ENCODE results near the gene LDLRAP1.
"Not testable (repeated sequence)": the region's sequence is repeated elsewhere in the genome, so short reads cannot be mapped to it uniquely, and the experiment has no call there.

Gene LDLRAP1

GRCh38 chr1:25543425-25544242 lies at the start of gene LDLRAP1:
LDLRAP1 (plus strand) TSS chr1:25543606; CDS start chr1:25543699, 93 bp downstream.
- peak in 52 of 58 donors; percentile 10 to 79 (median 52) for DNase-seq

- no peak for DNase-seq
Measured at GRCh38 chr1:25494952-25495351, 48.5 kb upstream of the LDLRAP1 start.

GRCh38 chr1:25500694-25501093 lies 42.7 kb upstream of the LDLRAP1 start:
- no peak for DNase-seq

- DNase-seq: no peak
Measured at GRCh38 chr1:25501235-25502058, 42.0 kb upstream of the LDLRAP1 start.

- DNase-seq: no peak
Measured at GRCh38 chr1:25502957-25503356, 40.4 kb upstream of the LDLRAP1 start.

- DNase-seq: peak in 3 of 58 donors; percentile 13 to 27 (median 16)
Measured at GRCh38 chr1:25503551-25504426, 39.6 kb upstream of the LDLRAP1 start.

GRCh38 chr1:25504706-25505595 lies 38.5 kb upstream of the LDLRAP1 start:
- no peak for DNase-seq

GRCh38 chr1:25505656-25506385 lies 37.6 kb upstream of the LDLRAP1 start:
- no peak for DNase-seq

- DNase-seq: not testable (repeated sequence)
Measured at GRCh38 chr1:25506566-25507463, 36.6 kb upstream of the LDLRAP1 start.

GRCh38 chr1:25513666-25514065 lies 29.7 kb upstream of the LDLRAP1 start:
- DNase-seq: no peak

- no peak for DNase-seq
Measured at GRCh38 chr1:25515033-25515432, 28.4 kb upstream of the LDLRAP1 start.

- DNase-seq: no peak
Measured at GRCh38 chr1:25516686-25517085, 26.7 kb upstream of the LDLRAP1 start.

GRCh38 chr1:25517476-25518394 lies 25.7 kb upstream of the LDLRAP1 start:
- no peak for DNase-seq

- no peak for DNase-seq
Measured at GRCh38 chr1:25519624-25520023, 23.8 kb upstream of the LDLRAP1 start.

GRCh38 chr1:25520446-25521061 lies 22.9 kb upstream of the LDLRAP1 start:
- DNase-seq: peak in 43 of 58 donors; percentile 4 to 84 (median 33)

- DNase-seq: no peak
Measured at GRCh38 chr1:25522031-25522655, 21.3 kb upstream of the LDLRAP1 start.
